Activated CD8-positive, alpha-beta memory T cell treated with anti-CD3 and anti-CD28 coated beads for 4 hours (primary cell): ENCODE measurements around the gene STX5.
"Not testable (repeated sequence)": the region's sequence is repeated elsewhere in the genome, so short reads cannot be mapped to it uniquely, and the experiment has no call there.

Experiments used
- DNase-seq, 2 donors: peaks; one replicate each; pipeline ENCODE4 v3.0.0-alpha.2; 2020; ENCODE audit warnings: low read depth in 2 of 2

The STX5 gene

DNA sequence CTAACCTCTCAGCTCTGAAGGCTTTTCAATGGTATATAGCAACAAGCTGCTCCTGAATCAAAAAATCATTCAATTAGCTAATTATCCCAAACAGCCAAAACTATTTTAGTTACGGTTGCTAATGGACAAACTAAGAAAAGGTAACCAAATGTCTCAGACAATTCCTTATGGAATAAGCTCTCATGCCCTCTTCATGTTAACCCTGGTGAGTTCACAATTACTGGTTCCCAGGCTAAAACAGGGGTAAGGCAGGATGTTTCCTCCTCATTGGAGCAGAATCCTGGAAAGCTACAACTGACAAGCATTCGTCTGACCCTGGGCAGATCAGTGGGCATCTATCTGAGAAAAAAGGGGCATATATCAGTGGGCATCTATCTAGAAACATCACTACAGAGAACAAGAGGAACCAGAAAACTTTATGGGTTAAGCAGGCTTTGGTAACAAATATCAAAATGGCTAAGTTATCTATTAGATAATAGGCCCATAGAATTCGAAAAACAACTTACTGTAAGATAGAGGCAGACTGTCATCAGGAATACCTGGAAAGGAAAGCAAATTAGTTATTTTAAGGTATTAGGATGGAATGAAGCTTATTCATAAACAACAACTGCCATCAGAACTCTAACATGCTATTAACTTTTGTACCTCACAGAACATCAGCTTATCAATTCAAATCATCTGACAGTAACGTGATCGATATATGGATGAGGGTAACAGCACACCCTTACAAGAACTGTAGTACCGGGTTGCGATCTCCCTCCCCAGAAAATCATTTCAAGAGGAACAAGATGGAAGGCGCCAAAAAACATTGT, 22.4 kb upstream of the STX5 start:
- no peak for DNase-seq

GRCh38 chr11:62853279-62853965, 21.6 kb upstream of the STX5 start:
- no peak for DNase-seq

GRCh38 chr11:62852523-62853188, 20.8 kb upstream of the STX5 start:
- DNase-seq: no peak

DNA sequence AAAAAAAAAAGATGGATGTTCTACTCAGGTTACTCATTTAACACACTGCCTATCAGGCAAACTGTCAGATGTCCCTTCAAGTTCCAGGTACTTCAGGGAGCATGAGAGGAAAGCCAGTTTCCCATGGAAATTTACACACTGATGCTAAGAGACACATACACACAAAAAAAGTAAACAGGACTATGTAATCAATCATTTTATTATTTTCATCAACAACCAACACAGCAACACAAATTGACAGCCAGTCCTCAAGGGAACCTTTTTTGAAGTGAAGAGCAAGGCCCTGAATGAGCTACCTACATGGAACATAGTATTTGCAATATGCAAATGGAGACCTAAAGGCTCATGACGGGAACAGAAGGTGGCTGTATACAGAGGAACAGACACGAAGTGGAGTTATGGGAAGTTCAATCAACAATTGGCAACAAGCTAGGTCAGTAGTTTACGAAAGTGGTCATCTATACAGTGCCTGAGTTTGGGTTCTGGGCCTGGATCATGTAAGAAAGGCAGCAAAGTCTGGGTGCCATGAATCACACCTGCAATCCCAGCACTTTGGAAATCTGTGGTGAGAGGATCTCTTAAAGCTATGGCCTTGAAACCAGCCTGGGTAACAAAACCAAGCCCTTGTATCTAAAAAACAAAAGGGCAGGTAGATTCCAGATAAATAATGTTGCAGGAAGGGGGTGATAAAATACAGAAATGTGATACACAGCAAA, 20.1 kb upstream of the STX5 start:
- no peak for DNase-seq

GRCh38 chr11:62850911-62851806, 19.3 kb upstream of the STX5 start:
- DNase-seq: no peak

DNA sequence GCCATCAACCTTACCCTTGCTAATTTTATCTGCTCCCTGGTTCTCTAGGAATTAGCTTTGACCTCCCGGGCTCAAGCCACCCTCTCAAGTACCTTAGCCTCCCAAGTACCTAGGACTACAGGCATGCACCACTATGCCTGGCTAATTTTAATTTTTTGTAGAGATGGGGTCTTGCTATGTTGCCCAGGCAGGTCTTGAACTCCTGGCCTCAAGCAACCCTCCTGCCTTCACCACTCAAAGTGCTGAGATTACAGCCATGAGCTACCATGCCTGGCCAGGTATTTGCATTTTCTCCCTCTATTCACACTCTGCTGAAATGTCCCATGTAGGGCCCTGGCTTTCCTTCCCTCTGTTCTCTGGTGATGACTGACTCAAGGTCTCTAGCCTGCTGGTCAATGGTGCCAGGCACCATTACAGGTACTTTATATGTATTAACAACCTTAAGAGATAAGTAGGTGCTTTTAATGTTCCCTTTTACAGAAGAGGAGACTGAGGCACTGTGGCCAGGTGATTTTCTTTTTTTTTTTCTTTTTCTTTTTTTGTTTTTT, 16.0 kb upstream of the STX5 start:
- no peak for DNase-seq

- DNase-seq: no peak
Measured at GRCh38 chr11:62846177-62846576, 14.3 kb upstream of the STX5 start.

GRCh38 chr11:62844154-62844553, 12.3 kb upstream of the STX5 start:
- DNase-seq: no peak

DNA sequence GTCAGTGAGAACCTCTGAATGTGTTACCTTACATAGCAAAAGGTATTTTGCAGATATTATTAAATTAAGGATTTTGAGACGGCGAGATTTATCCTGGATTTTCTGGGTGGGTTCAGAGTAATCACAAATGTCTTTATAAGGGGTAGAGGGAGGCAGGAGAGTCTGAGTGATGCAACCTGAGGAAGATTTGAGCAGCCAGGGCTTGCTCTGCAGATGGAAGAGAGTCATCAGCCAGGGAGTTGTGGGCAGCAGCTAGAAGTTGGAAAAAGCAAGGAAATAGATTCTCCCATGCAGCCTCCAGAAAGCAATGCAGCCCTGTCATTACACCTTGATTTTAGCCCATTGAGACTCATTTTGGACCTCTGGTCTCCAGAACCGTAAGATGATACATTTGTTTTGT, 11.6 kb upstream of the STX5 start:
- DNase-seq: no peak

DNA sequence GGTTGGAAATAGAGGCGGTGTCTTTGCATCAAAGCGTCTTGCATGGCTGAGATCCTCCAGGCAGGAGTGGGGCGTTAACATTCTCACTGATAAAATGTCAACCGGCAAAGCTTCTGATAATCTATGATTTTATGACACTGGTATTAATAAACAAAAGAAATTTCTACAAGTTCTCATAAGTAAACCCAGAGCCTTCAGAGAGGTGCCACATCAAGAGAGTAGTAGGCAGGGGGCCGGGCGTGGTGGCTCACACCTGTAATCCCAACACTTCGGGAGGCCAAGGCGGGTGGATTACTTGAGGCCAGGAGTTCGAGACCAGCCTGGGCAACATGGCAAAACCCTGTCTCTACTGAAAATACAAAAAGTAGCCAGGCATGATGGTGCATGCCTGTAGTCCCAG, 11.0 kb upstream of the STX5 start:
- DNase-seq: not testable (repeated sequence)

DNA sequence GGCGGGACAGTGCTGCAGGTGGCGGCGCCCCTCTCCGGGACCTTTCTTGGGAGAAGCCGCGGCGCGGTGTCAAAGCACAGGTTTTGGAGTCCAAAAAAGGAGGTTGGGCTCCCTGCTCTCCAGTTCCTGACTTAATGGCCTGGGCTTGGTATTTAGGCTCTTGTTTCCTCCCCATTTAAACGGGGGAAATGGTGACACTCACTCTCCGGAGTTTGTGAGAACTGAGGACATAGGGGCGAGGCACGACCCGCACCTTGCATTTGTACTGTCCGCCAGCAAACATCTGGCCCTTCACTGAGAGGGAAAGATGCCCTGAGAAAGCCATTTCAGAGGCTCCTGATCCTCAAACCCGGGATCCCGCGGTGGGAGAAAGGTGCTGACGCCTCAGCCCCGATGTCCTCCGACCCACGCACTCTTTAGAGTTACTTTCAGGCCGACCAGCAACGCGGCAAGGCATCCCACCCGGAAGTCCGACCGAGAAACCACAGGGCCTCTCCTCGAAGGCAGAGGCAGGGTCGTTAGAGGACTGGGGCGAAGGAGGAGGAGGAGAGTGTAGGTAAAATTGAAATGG, 10.4 kb upstream of the STX5 start:
- no peak for DNase-seq

DNA sequence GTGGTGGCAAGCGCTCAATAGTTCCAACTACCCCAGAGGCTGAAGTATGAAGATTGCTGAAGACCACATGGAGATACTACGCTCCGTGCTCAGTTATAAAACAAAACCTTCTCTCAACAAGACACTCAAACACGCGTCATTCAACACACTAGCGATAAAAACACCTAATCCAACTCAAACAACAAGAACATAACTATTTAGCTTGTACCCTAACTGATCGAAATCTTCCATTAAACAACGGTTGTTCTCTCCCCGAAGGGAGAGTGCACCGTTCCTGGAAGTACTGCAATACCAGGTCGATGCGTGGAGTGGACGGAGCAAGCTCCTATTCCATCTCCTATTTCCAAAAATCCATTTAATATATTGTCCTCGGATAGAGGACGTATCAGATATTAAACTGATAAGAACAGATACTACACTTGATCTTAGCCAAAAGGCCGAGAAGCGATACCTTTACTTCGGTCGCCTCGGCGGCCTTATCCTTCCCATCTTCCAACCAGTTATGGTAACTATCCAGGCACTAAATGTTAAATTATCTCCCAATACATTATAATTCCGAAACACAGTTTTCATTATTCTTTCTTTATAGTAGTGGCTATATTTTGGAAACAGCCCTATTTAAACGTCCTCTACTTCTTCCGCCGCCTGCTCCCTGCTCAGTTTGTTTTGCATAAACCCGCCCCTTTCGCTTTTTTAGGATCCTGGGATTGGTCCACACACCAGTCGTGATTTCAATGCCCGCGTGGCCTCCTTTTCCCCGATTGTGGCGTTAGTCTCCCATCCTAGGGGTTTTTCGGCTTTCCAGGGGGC, 9.7 kb upstream of the STX5 start:
- peak; percentile 62 to 73 for DNase-seq

GRCh38 chr11:62840721-62841360, 9.0 kb upstream of the STX5 start:
- DNase-seq: peak; percentile 53 to 64

DNA sequence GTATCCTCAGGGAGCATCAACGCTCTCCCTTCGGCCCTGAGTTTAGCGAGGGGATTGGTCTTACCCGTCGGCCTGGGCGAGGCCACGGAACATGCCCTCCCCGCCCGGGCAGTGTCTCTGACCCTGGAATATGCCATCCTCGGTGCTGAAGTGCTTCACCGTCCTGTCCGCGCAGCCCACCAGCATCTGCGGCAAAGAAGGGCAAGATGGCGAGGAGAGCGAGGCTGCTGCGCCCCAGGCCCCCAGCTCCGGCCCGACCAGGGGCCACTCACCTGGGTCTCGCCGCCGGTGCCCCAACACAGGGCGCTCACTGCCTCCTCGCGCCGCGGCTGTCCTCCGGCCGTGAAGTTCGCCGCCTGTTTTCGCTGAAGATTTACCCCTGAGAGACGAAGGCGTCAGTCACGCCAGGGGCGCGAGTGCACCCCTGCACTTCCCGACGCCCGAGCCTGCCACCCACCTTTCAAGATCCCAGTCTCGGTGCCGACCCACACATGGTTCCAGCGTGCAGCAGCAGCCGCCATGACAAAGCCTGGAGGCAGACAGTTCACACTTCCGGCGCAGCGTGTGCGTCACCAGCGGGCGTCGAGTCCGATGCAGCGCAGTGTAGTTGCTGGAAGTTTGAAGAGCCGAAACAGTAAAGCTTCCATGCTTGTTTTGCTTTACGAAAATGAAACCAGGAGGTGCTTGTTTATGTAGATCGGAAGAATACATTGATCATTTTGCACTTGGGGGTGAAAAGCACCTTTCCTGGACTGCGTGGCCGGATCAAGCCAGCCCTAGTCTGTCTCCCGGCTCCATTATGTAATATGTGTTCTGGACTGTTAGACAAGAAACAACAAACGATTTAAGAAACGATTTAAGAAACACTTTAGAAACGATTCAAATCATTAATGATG, 7.4 kb upstream of the STX5 start, which contains the start of gene WDR74:
Gene WDR74, minus strand, starts transcription at position 541 of the 896 bp plus-strand sequence. Its CDS starts 20 bp downstream, at position 521.
- DNase-seq: peak; percentile 80 to 90

DNA sequence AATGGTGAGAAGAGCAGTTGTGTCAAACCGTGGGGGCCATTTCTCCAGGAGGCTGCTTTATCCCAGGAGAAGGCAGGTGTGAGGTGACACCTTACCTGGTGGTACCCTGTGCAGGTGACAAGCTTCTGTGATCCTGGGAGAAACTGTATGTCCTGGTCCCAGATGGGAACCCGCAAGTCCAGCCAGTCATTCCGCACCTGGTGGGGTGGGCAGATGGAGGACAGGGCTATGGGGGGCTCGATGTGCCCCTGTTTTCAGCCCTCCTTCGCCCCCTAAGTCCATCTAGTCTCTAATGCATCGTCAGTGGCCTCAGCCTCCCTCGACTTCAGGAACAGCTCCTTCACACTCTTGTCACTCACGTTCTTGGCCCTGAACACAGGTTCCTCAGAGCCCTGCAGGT, 3.5 kb upstream of the STX5 start:
- no peak for DNase-seq

GRCh38 chr11:62832336-62833234, 734 bp upstream of the STX5 start, which contains the start of gene TEX54:
TEX54 (minus strand) TSS chr11:62832841.
- DNase-seq: no peak
